ENCODE measurements around the gene VSIR.

GRCh38 chr10:71734797-71735196 lies 38.5 kb downstream of the VSIR start:
- TF ChIP-seq CTCF (IDR thresholded peaks at IDR 0.05) = no peak
- TF ChIP-seq POLR2A (IDR thresholded peaks at IDR 0.05) = no peak
